ENCODE measurements around the gene TANC1.

GRCh38 chr2:159157361-159158209 is 189.1 kb downstream of the TANC1 start:
- TF ChIP-seq, protein P1, sequence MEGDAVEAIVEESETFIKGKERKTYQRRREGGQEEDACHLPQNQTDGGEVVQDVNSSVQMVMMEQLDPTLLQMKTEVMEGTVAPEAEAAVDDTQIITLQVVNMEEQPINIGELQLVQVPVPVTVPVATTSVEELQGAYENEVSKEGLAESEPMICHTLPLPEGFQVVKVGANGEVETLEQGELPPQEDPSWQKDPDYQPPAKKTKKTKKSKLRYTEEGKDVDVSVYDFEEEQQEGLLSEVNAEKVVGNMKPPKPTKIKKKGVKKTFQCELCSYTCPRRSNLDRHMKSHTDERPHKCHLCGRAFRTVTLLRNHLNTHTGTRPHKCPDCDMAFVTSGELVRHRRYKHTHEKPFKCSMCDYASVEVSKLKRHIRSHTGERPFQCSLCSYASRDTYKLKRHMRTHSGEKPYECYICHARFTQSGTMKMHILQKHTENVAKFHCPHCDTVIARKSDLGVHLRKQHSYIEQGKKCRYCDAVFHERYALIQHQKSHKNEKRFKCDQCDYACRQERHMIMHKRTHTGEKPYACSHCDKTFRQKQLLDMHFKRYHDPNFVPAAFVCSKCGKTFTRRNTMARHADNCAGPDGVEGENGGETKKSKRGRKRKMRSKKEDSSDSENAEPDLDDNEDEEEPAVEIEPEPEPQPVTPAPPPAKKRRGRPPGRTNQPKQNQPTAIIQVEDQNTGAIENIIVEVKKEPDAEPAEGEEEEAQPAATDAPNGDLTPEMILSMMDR (IDR thresholded peaks at IDR 0.05) = no peak
- no peak for TF ChIP-seq POLR2AphosphoS5 (IDR thresholded peaks at IDR 0.05; ENCODE audit: insufficient read depth in 1 of 2, low read depth in 1 of 2)

Data from vagina (tissue), 2 donors.